ENCODE measurements around the gene CLEC18A.

GRCh38 chr16:69918241-69918640, 32.9 kb upstream of the CLEC18A start:
- TF ChIP-seq CTCF (conservative IDR thresholded peaks at IDR 0.05; ENCODE audit: low read depth, low read length) (no peak), EZH2 (IDR thresholded peaks at IDR 0.05; ENCODE audit: borderline replicate concordance, low read depth, low read length, poor library complexity, severe bottlenecking) (no peak)
